GM10266 (cell line): ENCODE results near the gene ZNF74.
"Not testable (repeated sequence)": the region's sequence is repeated elsewhere in the genome, so short reads cannot be mapped to it uniquely, and the experiment has no call there.

Source experiments
- DNase-seq: peaks from one replicate; pipeline ENCODE4 v3.0.0; 2012; ENCODE audit errors: extremely low spot score
- TF ChIP-seq, protein P1 (sequence below): IDR thresholded peaks from 2 replicates; pipeline ENCODE4 v1.5.1; 2012; ENCODE audit warnings: mild to moderate bottlenecking, low read depth; ENCODE audit not compliant: control insufficient read depth, insufficient read depth; ENCODE audit errors: missing control alignments

Gene ZNF74

DNA sequence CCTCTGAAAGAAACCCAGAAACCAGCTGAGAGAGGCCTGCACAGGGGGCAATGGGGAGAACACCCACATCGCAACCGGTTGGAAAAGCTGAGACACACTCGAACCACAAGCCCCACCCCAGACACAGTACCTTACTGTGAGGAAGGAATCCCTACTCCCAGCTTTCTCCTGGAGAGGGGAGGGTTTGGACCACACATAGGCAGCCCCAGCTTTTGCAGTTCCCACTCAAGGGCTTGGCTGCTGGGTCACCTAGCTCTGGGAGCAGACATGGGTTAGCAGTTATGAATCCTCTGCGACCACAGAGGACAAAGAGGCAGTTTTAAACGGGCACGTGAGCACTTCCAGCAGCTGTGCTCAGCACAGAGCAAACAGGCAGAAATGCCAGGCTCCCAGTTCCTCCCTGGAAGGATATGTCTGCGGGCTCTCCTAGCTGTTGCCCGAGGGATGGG, 21.5 kb upstream of the ZNF74 start:
- not testable (repeated sequence) for DNase-seq

DNA sequence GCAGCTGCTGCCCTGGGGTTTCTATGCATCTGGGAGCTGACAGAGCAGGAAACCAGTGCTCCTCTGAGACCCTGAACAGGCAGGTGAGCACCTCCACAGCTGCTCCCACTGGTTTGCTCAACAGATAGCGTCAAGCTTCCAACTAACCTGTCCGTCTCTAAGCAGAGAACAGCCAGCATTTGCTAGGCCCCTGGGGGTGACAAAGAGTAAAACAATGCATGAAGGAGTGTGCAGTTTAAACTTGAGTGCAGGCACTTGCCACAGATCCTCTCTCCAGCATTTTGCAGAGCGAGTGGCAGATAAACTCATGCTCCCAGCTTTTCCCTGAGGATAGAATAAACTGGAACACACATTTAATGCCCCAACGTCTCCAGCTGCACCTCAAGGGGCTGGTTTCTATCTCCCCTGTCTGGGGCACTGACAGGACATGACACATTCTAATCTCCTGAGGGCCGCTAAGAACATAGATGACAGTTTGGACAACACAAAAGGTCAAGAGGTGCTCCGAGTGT, 20.7 kb upstream of the ZNF74 start:
- not testable (repeated sequence) for DNase-seq

DNA sequence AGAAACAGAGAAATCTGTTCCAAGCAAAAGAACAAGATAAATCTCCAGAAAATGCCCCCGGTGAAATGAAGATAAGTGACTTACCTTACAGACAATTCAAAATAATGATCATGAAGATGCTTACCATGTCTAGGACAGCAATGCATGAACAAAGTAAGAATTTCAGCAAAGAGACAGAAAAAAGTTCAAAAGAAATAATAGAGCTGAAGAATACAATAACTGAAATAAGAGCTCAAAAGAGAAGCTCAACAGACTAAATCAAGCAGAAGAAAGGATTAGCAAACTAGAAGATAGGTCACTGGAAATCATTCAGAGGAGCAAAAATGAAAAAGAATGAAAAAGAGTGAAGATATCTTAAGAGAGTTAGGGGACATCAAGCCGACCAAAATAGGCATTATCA, 19.8 kb upstream of the ZNF74 start:
- DNase-seq, result not testable (repeated sequence)

DNA sequence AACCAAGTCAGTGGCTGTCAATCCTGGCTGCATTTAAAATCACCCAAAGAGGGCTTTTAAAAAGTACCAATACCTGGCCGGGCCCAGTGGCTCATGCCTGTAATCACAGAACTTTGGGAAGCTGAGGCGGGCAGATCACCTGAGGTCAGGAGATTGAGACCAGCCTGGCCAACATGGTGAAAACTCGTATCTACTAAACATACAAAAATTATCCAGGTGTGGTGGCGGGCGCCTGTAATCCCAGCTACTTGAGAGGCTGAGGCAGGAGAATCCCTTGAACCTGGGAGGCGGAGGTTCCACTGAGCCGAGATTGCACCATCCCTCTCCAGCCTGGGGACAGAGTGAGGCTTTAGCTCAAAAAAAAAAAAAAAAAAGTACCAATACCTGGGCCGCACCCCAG, 17.7 kb upstream of the ZNF74 start:
- DNase-seq, result not testable (repeated sequence)

DNA sequence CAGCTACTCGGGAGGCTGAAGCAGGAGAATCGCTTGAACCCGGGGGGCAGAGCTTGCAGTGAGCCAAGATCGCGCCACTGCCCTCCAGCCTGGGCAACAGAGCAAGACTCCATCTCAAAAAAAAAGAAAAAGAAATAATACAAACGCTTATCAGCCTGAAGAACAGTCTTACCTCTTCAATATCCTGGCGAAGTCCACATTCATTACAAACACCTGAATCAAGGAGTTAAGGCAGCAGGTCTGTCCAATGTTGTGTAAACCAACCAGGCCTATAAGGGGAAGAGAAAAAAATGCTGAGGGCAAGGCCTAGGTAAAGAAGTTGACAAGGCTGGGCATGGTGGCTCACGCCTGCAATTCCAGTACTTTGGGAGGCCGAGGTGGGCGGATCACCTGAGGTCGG, 17.0 kb upstream of the ZNF74 start:
- not testable (repeated sequence) for DNase-seq

DNA sequence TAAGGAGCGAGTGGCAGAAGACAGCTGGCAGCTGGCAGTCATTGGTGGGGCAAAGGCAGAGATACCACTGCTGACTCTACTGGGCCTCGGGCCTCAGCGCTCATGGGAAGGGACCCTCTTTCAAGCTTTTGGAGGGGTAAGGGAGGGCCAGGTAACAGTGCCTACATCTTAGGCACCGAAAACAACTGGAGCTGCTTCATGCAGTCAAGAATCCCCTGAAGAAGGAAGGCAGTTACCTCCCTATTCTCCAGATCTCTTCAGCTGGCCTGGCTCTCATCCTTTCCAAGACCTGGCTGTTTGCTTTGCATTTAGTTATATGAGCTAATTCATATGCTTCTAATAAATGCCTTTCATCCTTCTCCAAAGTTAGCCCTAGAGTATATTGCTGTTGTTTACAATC, 15.8 kb upstream of the ZNF74 start:
- TF ChIP-seq, protein P1, sequence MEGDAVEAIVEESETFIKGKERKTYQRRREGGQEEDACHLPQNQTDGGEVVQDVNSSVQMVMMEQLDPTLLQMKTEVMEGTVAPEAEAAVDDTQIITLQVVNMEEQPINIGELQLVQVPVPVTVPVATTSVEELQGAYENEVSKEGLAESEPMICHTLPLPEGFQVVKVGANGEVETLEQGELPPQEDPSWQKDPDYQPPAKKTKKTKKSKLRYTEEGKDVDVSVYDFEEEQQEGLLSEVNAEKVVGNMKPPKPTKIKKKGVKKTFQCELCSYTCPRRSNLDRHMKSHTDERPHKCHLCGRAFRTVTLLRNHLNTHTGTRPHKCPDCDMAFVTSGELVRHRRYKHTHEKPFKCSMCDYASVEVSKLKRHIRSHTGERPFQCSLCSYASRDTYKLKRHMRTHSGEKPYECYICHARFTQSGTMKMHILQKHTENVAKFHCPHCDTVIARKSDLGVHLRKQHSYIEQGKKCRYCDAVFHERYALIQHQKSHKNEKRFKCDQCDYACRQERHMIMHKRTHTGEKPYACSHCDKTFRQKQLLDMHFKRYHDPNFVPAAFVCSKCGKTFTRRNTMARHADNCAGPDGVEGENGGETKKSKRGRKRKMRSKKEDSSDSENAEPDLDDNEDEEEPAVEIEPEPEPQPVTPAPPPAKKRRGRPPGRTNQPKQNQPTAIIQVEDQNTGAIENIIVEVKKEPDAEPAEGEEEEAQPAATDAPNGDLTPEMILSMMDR, result no peak
- no peak for DNase-seq

DNA sequence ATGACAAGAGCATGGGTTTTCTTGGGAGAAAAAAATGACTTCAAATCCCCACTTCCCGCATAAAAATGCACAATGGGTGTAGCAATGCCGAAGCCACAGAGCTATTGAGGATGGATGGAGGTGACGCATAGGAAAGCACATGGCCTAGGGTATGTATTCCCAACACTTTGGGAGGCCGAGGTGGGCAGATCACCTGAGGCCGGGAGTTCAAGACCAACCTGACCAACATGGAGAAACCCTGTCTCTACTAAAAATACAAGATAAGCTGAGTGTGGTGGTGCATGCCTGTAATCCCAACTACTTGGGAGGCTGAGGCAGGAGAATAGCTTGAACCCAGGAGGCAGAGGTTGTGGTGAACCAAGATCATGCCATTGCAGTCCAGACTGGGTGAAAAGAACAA, 15.3 kb upstream of the ZNF74 start:
- DNase-seq, result not testable (repeated sequence)

DNA sequence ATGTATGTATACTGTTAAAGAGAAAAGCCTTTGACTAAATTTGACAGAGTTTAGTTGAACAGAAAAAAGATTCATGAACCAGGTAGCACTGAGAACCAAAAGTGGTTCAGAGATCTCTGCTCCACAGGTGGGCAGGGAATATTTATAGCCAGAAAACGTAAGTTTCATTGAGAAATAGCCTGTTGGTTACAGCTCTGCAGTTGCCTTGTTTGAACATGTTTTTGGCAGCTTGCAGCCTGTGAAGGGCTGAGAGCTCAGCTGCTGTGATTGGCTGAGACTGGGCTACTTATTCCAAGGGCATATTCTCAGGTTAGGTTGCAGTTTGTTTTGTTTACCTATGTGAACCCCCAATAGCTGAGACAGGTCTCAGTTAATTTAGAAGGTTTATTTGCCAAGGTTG, 13.5 kb upstream of the ZNF74 start:
- DNase-seq, result no peak
- TF ChIP-seq, protein P1, result no peak

DNA sequence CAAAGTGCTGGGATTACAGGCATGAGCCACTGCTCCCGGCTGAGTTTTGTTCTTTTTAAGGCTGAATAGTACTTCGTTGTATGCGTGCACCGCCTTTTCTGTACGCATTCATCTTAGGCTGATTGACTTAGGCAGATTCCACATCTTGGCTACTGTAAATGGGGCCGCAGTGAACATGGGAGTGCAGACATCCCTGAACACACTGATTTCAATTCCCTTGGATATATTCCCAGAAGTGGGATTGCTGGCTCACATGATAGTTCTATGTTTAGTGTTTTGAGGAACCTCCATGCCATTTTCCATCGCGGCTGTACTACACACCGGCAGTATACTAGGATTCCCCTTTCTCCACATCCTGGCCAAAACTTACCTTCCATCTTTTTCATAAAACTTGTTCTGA, 10.4 kb upstream of the ZNF74 start:
- DNase-seq, result no peak
- TF ChIP-seq, protein P1, result no peak

DNA sequence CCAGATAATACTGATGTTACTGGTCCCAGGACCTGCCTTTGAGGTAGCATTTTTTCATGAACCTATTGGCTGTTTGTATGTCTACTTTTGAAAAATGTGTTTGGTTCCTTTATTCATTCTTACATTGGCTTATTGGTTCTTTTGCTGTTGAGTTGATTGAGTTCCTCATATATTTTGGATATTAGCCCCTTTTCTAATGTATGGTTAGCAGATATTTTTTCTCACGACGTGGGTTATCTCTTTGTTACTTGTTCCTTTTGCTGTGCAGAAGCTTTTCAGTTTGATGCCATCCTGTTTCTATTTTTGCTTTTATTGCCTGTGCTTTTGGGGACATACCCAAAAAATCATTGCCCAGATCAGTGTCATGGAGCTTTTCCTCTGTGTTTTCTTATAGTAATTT, 9.8 kb upstream of the ZNF74 start:
- TF ChIP-seq, protein P1, result no peak
- DNase-seq, result no peak

DNA sequence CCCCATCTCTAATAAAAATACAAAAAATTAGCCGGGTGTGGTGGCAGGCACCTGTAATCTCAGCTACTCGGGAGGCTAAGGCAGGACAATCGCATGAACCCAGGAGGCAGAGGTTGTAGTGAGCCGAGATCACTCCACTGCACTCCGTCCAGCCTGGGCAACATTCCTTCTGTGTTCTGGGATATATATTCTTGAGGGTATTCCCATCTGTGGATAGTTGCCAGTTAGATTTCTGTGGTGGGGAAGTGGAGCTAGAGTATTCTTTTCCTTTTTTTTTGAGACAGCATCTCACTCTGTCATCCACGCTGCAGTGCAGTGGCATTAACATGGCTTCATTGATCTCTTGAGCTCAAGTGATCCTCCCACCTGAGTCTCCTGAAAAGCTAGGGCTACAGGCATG, 9.1 kb upstream of the ZNF74 start:
- TF ChIP-seq, protein P1, result no peak
- DNase-seq, result no peak
